OCI-LY1 (cell line): ENCODE measurements around the gene GJC2.

Experiments
- H2AFZ ChIP-seq: fragments of 200-600 bp; sonication (generic), shearing (Covaris generic); 2 replicates; pipeline ENCODE4 v1.6.0; 2014; ENCODE audit warnings: antibody characterized with exemption, mild to moderate bottlenecking, low read length
- H3F3A ChIP-seq: fragments of 200-600 bp; sonication (generic), shearing (Covaris generic); 2 replicates; pipeline ENCODE4 v1.6.0; 2014; ENCODE audit warnings: mild to moderate bottlenecking, antibody characterized with exemption, low read length, moderate library complexity; ENCODE audit not compliant: insufficient read depth
- H3K27ac ChIP-seq: fragments of 200-600 bp; sonication (generic); 2 replicates; pipeline ENCODE4 v1.5.1; 2014; ENCODE audit warnings: low read length, mixed run types, mild to moderate bottlenecking, low read depth; ENCODE audit not compliant: poor library complexity, severe bottlenecking
- H3K27me3 ChIP-seq: fragments of 200-600 bp; sonication (generic); 2 replicates; pipeline ENCODE4 v1.6.0; 2014; ENCODE audit warnings: antibody characterized with exemption, mild to moderate bottlenecking, low read length, moderate library complexity; ENCODE audit not compliant: insufficient read depth
- H3K36me3 ChIP-seq: fragments of 200-600 bp; sonication (generic); 2 replicates; pipeline ENCODE4 v1.6.1; 2014; ENCODE audit warnings: mild to moderate bottlenecking, antibody characterized with exemption, low read length, moderate library complexity, mixed read lengths; ENCODE audit not compliant: insufficient read depth
- H3K4me1 ChIP-seq: fragments of 200-600 bp; sonication (generic); 2 replicates; pipeline ENCODE4 v1.5.1; 2014; ENCODE audit warnings: mild to moderate bottlenecking, low read length, moderate library complexity; ENCODE audit not compliant: insufficient read depth, severe bottlenecking
- H3K4me2 ChIP-seq: fragments of 200-600 bp; sonication (generic), shearing (Covaris generic); 2 replicates; pipeline ENCODE4 v1.6.1; 2014; ENCODE audit warnings: low read length
- H3K4me3 ChIP-seq: fragments of 200-600 bp; sonication (generic); 2 replicates; pipeline ENCODE4 v1.5.1; 2014; ENCODE audit warnings: low read length, low read depth, mild to moderate bottlenecking, mixed read lengths; ENCODE audit not compliant: poor library complexity, severe bottlenecking
- H3K79me2 ChIP-seq: fragments of 200-600 bp; shearing (Covaris generic); 2 replicates; pipeline ENCODE4 v1.6.1; 2016; ENCODE audit warnings: mixed run types, low read length, mixed read lengths; ENCODE audit not compliant: insufficient read depth
- H3K9ac ChIP-seq: fragments of 200-600 bp; sonication (generic), shearing (Covaris generic); 2 replicates; pipeline ENCODE4 v1.6.1; 2014; ENCODE audit warnings: mild to moderate bottlenecking, low read length, mixed read lengths
- H3K9me2 ChIP-seq: fragments of 200-600 bp; sonication (generic), shearing (Covaris generic); 2 replicates; pipeline ENCODE4 v1.6.1; 2014; ENCODE audit warnings: low read depth, mild to moderate bottlenecking, low read length, mixed read lengths
- H3K9me3 ChIP-seq: fragments of 200-600 bp; shearing (Covaris generic); 2 replicates; pipeline ENCODE4 v1.6.1; 2014; ENCODE audit warnings: low read length, mixed read lengths
- H4K20me1 ChIP-seq: fragments of 200-600 bp; sonication (generic), shearing (Covaris generic); 2 replicates; pipeline ENCODE4 v1.6.0; 2016; ENCODE audit warnings: mild to moderate bottlenecking, low read length; ENCODE audit not compliant: insufficient read depth
- EZH2 ChIP-seq: fragments of 200-600 bp; sonication (generic), shearing (Covaris generic); IDR thresholded peaks from 2 replicates; pipeline ENCODE4 v1.8.0; 2017; ENCODE audit warnings: borderline replicate concordance, mixed run types, mild to moderate bottlenecking, antibody characterized with exemption, low read length, moderate library complexity, mixed read lengths
- TF ChIP-seq, protein P1 (sequence below): fragments of 200-600 bp; sonication (generic), shearing (Covaris generic); IDR thresholded peaks from 2 replicates; pipeline ENCODE4 v1.5.1; 2017; ENCODE audit warnings: mild to moderate bottlenecking, antibody characterized with exemption, low read length, moderate library complexity, mixed read lengths

GJC2 gene

GRCh38 chr1:228158151-228159007 lies 8.6 kb downstream of the GJC2 start:
- peaks cover 6% of the 10 kb centered on the region; the same call in 1 of the 2 replicates for H3K27me3 ChIP-seq
- no peaks in the 10 kb centered on the region for H3K79me2 ChIP-seq
- H3K36me3 ChIP-seq, result no peaks in the 10 kb centered on the region
- no peaks in the 10 kb centered on the region for H3K4me1 ChIP-seq
- H3K9ac ChIP-seq, result no peak overlapping the region
- no peaks in the 10 kb centered on the region for H3K9me2 ChIP-seq
- no peak overlapping the region for H3K4me3 ChIP-seq
- H3F3A ChIP-seq, result no peaks in the 10 kb centered on the region
- TF ChIP-seq EZH2, result no peak
- TF ChIP-seq, protein P1, sequence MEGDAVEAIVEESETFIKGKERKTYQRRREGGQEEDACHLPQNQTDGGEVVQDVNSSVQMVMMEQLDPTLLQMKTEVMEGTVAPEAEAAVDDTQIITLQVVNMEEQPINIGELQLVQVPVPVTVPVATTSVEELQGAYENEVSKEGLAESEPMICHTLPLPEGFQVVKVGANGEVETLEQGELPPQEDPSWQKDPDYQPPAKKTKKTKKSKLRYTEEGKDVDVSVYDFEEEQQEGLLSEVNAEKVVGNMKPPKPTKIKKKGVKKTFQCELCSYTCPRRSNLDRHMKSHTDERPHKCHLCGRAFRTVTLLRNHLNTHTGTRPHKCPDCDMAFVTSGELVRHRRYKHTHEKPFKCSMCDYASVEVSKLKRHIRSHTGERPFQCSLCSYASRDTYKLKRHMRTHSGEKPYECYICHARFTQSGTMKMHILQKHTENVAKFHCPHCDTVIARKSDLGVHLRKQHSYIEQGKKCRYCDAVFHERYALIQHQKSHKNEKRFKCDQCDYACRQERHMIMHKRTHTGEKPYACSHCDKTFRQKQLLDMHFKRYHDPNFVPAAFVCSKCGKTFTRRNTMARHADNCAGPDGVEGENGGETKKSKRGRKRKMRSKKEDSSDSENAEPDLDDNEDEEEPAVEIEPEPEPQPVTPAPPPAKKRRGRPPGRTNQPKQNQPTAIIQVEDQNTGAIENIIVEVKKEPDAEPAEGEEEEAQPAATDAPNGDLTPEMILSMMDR, result no peak
- H3K4me2 ChIP-seq, result no peak overlapping the region
- no peak overlapping the region for H2AFZ ChIP-seq
- H4K20me1 ChIP-seq, result no peaks in the 10 kb centered on the region
- H3K9me3 ChIP-seq, result no peaks in the 10 kb centered on the region
- H3K27ac ChIP-seq, result no peak overlapping the region

GRCh38 chr1:228159008-228159665 lies 9.4 kb downstream of the GJC2 start:
- TF ChIP-seq EZH2, result no peak
- TF ChIP-seq, protein P1, result no peak
- H3K4me1 ChIP-seq, result no peaks in the 10 kb centered on the region
- H3F3A ChIP-seq, result no peaks in the 10 kb centered on the region
- H3K9me3 ChIP-seq, result no peaks in the 10 kb centered on the region
- H3K4me2 ChIP-seq, result no peak overlapping the region
- H4K20me1 ChIP-seq, result no peaks in the 10 kb centered on the region
- H3K27ac ChIP-seq, result no peak overlapping the region
- no peak overlapping the region for H3K9ac ChIP-seq
- peaks cover 6% of the 10 kb centered on the region; the same call in 1 of the 2 replicates for H3K27me3 ChIP-seq
- H3K4me3 ChIP-seq, result no peak overlapping the region
- H3K36me3 ChIP-seq, result no peaks in the 10 kb centered on the region
- H3K79me2 ChIP-seq, result no peaks in the 10 kb centered on the region
- H2AFZ ChIP-seq, result no peak overlapping the region
- no peaks in the 10 kb centered on the region for H3K9me2 ChIP-seq

GRCh38 chr1:228160201-228160761 lies 10.6 kb downstream of the GJC2 start:
- no peak for TF ChIP-seq EZH2
- TF ChIP-seq, protein P1, result no peak
- Histone ChIP-seq H2AFZ (no peak overlapping the region), H3K79me2 (no peaks in the 10 kb centered on the region), H3K4me2 (no peak overlapping the region), H4K20me1 (no peaks in the 10 kb centered on the region), H3K36me3 (no peaks in the 10 kb centered on the region), H3K4me3 (no peak overlapping the region), H3K4me1 (peaks cover 9% of the 10 kb centered on the region), H3K27me3 (peaks cover 6% of the 10 kb centered on the region; the same call in 1 of the 2 replicates), H3F3A (no peaks in the 10 kb centered on the region), H3K27ac (no peak overlapping the region), H3K9ac (no peak overlapping the region), H3K9me3 (no peaks in the 10 kb centered on the region), H3K9me2 (no peaks in the 10 kb centered on the region)
